ENCODE data around the gene BCAP29.
A peak's percentile ranks its signal among the peaks of the same experiment; 100 is the strongest.
"Not testable (repeated sequence)": the region's sequence is repeated elsewhere in the genome, so short reads cannot be mapped to it uniquely, and the experiment has no call there.

Gene BCAP29

GRCh38 chr7:107615910-107616680, 36.0 kb downstream of the BCAP29 start:
- DNase-seq: no peak

GRCh38 chr7:107622429-107622828, 42.4 kb downstream of the BCAP29 start:
- no peak for DNase-seq

- DNase-seq: no peak
These were observed 42.8 kb downstream of the BCAP29 start for GRCh38 chr7:107622894-107623293.

GRCh38 chr7:107627002-107627401, 47.0 kb downstream of the BCAP29 start:
- DNase-seq: no peak

- DNase-seq: peak in 1 of 56 donors; percentile 18
These were observed 48.5 kb downstream of the BCAP29 start for GRCh38 chr7:107628461-107629064.

- DNase-seq: no peak
These were observed 50.3 kb downstream of the BCAP29 start for GRCh38 chr7:107630342-107630741.

- no peak for DNase-seq
These were observed 51.8 kb downstream of the BCAP29 start for GRCh38 chr7:107631588-107632491.

GRCh38 chr7:107632492-107632865, 52.4 kb downstream of the BCAP29 start:
- DNase-seq: no peak

GRCh38 chr7:107638594-107638993, 58.5 kb downstream of the BCAP29 start:
- no peak for DNase-seq

- DNase-seq: not testable (repeated sequence)
These were observed 59.0 kb downstream of the BCAP29 start for GRCh38 chr7:107639070-107639469.

- no peak for DNase-seq
These were observed 61.6 kb downstream of the BCAP29 start for GRCh38 chr7:107641676-107642075.

GRCh38 chr7:107642501-107642900, 62.5 kb downstream of the BCAP29 start:
- DNase-seq: no peak

GRCh38 chr7:107643407-107643806, 63.4 kb downstream of the BCAP29 start:
- no peak for DNase-seq

- no peak for DNase-seq
These were observed 63.9 kb downstream of the BCAP29 start for GRCh38 chr7:107643938-107644308.

- peak in 3 of 56 donors; percentile 16 to 54 (median 43) for DNase-seq
These were observed 64.4 kb downstream of the BCAP29 start for GRCh38 chr7:107644309-107644974.

- no peak for DNase-seq
These were observed 72.6 kb downstream of the BCAP29 start for GRCh38 chr7:107652642-107653041.

- DNase-seq: no peak
These were observed 78.4 kb downstream of the BCAP29 start for GRCh38 chr7:107658467-107658866.

GRCh38 chr7:107659666-107660065, 79.6 kb downstream of the BCAP29 start:
- peak in 1 of 56 donors; percentile 2 for DNase-seq

GRCh38 chr7:107660381-107661080, 80.5 kb downstream of the BCAP29 start, which contains the start of gene SLC26A4:
Gene SLC26A4 (plus strand): TSS chr7:107660828. CDS start chr7:107661642, 814 bp downstream.
- DNase-seq: peak in 2 of 56 donors; percentile 2 to 31

- DNase-seq: peak in 20 of 56 donors; percentile 5 to 44 (median 18)
These were observed 81.2 kb downstream of the BCAP29 start for GRCh38 chr7:107661081-107661864.
